ENCODE results near the gene ZNF680.
"Not testable (repeated sequence)": the region's sequence is repeated elsewhere in the genome, so short reads cannot be mapped to it uniquely, and the experiment has no call there.

The ZNF680 gene

DNA sequence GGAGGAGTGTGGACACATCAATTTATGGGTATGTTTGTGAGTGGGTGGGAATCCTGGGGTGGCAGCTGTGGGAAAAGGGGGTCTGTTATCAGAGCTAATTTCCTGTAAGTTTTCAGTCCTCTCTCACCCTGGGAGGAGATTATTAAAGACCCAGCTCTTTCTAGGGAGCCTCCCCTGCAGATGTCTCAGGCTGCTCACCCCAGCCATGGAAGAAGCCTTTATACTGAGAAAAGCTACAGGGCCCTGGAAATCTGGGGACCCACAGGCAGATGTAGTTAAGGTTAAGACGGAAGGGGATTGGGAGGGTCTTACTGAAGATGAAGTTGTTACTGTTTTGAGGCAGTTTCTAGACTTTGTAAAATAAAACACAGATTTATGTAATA lies 4.6 kb downstream of the ZNF680 start:
- DNase-seq (ENCODE audit: extremely low read depth, low read depth): no peak
- TF ChIP-seq, protein P1, sequence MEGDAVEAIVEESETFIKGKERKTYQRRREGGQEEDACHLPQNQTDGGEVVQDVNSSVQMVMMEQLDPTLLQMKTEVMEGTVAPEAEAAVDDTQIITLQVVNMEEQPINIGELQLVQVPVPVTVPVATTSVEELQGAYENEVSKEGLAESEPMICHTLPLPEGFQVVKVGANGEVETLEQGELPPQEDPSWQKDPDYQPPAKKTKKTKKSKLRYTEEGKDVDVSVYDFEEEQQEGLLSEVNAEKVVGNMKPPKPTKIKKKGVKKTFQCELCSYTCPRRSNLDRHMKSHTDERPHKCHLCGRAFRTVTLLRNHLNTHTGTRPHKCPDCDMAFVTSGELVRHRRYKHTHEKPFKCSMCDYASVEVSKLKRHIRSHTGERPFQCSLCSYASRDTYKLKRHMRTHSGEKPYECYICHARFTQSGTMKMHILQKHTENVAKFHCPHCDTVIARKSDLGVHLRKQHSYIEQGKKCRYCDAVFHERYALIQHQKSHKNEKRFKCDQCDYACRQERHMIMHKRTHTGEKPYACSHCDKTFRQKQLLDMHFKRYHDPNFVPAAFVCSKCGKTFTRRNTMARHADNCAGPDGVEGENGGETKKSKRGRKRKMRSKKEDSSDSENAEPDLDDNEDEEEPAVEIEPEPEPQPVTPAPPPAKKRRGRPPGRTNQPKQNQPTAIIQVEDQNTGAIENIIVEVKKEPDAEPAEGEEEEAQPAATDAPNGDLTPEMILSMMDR (IDR thresholded peaks at IDR 0.05; ENCODE audit: low read depth, low read length, missing control alignments): no peak
- no peak overlapping the region for H3K4me3 ChIP-seq (replicated peaks; ENCODE audit: low read depth, low read length)

DNA sequence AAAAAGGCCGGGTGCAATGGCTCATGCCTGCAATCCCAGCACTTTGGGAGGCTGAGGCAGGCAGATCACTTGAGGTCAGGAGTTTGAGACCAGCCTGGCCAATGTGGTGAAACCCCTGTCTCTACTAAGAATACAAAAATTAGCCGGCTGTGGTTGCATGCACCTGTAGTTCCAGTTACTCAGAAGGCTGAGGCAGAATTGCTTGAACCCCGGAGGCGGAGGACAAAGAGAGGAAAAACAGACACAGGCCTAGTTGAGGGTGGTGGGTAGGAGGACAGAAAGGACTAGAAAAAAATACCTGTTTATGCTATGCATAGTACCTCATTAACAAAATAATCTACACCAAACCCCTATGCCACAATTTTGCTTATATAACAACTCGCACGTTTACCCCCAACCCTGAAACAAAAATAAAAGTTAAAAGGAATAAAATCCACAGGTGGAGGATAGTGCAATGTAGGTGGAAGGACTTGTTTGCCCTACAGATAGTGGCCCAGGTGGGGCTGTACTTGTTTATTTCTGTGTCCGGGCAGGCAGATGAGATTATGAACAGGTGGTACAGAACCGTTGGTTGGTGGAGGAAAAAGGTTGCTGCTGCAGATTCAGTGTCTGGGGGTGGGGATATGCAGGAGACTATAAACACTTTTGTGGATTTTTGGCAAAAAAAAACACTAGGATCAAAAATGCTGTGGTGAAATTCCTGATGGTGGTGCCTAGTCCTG lies 5.1 kb downstream of the ZNF680 start:
- no peak overlapping the region for H3K4me3 ChIP-seq (replicated peaks; ENCODE audit: low read depth, low read length)
- DNase-seq (ENCODE audit: extremely low read depth, low read depth): no peak
- TF ChIP-seq, protein P1 (IDR thresholded peaks at IDR 0.05; ENCODE audit: low read depth, low read length, missing control alignments): no peak

- DNase-seq (ENCODE audit: extremely low read depth, low read depth): no peak
- H3K4me3 ChIP-seq (replicated peaks; ENCODE audit: low read depth, low read length): no peak overlapping the region
- TF ChIP-seq, protein P1 (IDR thresholded peaks at IDR 0.05; ENCODE audit: low read depth, low read length, missing control alignments): no peak
Observed at GRCh38 chr7:64555046-64555445, 7.8 kb downstream of the ZNF680 start.

DNA sequence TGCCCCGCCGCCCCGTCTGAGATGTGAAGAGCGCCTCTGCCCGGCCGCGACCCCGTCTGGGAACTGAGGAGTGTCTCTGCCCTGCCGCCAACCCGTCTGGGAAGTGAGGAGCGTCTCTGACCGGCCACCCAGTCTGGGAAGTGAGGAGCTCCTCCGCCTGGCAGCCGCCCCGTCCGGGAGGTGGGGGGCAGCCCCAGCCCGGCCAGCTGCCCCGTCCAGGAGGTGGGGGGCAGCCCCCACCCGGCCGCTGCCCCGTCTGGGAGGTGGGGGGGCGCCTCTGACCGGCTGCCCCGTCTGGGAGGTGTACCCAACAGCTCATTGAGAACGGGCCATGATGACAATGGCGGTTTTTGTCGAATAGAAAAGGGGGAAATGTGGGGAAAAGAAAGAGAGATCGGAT lies 8.7 kb downstream of the ZNF680 start:
- not testable (repeated sequence) for H3K4me3 ChIP-seq (replicated peaks; ENCODE audit: low read depth, low read length); DNase-seq (ENCODE audit: extremely low read depth, low read depth)

DNA sequence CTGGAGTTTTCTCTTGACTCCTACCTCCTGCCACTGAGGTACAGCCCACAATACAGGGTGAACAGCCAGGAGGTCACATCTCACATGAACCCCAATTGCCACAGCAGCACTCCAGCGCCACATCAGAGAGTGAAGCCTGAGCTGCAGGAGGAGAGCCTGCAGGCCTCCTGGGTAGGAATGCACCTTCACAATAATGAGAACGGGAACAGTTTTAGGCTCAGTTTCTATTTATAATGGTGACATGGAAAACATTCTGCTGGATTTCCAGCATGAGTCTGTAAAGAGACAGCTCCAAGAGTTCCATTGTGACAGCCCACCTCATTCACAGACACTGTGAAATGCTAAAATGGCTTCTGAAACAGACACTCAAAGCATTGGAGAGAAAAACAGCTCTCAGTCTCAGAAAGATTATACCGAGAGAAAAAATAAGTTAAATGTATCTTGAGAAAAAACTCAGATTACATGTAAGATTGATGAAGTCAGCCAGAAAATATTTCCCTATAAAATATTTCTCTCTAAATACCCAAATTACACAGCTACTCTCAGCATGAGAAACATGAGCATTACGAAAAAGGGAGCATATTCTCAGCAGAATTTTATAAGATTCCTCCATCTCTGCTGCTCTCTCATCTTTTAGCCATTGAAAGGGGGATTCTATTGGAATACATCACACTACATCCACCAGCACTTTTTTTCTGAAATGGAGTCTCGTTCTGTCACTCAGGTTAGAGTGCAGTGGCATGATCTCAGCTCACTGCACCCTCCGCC lies 11.3 kb downstream of the ZNF680 start:
- DNase-seq (ENCODE audit: extremely low read depth, low read depth): no peak
- TF ChIP-seq, protein P1 (IDR thresholded peaks at IDR 0.05; ENCODE audit: low read depth, low read length, missing control alignments): no peak
- H3K4me3 ChIP-seq (replicated peaks; ENCODE audit: low read depth, low read length): no peak overlapping the region

DNA sequence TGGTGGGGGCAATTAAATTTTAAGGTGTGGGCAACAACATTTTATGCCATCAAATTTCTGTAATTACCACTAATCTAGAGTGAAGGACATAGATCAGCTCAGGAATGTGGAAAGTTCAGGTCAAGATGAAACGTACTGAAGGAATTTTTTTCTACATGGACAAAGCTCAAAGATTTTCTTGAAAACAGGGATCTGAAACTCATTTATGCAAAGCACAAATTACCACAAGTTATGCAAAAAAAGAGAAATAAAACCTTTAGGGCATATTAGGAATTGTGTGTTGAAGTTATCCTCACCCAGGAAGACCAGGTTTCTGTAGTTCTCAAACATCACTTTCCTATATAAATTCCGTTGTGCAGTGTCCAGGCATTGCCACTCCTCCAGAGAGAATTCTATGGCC lies 18.9 kb downstream of the ZNF680 start:
- DNase-seq (ENCODE audit: extremely low read depth, low read depth): no peak
- no peak overlapping the region for H3K4me3 ChIP-seq (replicated peaks; ENCODE audit: low read depth, low read length)
- TF ChIP-seq, protein P1 (IDR thresholded peaks at IDR 0.05; ENCODE audit: low read depth, low read length, missing control alignments): no peak

All from HFF-Myc (cell line).